Sigmoid colon (tissue), 4 donors: ENCODE results near the gene OR10V1.

Experiments used
- POLR2A ChIP-seq, 2 donors: fragments of 450-650 bp; IDR thresholded peaks; one replicate each; pipeline ENCODE4 v1.6.1; 2016; ENCODE audit warnings: antibody characterized with exemption in 2 of 2, mild to moderate bottlenecking in 2 of 2, moderate library complexity in 2 of 2
- POLR2AphosphoS5 ChIP-seq, 4 donors: sonication (generic); formaldehyde crosslinking; IDR thresholded peaks; one replicate each; pipeline ENCODE4 v1.6.1; 2017; ENCODE audit warnings: antibody characterized with exemption in 4 of 4

DNA sequence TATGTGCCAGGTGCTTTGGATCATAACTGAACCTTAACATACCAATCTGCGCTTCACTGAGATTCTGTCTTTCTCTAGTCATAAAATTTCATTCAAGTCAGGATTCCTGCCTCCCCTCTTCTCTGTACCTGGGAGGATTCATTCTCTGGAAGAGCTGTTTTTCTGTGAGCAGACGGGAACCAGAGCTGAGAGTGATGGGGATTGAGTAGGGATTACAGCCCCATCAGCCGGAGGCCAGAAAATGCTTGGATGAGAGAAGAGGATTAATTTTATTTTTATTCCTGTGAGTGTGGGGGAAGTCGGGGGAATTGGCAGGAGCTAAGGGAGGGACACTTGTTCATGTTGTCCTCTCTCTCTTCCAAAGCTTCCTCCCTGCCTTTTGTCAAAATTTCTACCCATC is 46.3 kb upstream of the OR10V1 start:
- TF ChIP-seq POLR2A (IDR thresholded peaks at IDR 0.05) = no peak
- no peak for TF ChIP-seq POLR2AphosphoS5 (IDR thresholded peaks at IDR 0.05)
